MCF 10A (cell line): ENCODE results near the gene CALB2. TPM values are rescaled to one million over a fixed set of nuclear protein-coding genes. Genes with fewer than 3 reads are reported as not detected.

Experiments
- BruUV-seq: library from RNA; stranded (reverse); fragments of 400-500 nt; replicated peaks from 2 replicates; lab custom pipeline; 2021; lab: Mats Ljungman, UMichigan
- CTCF ChIA-PET: fragments of 300-600 bp; sonication (Branson Sonifier 250); formaldehyde crosslinking; extraction: SDS; loops from one replicate; lab custom pipeline; 2021; ENCODE audit warnings: antibody characterized with exemption, inconsistent platforms; lab: Yijun Ruan, JAX
- POLR2A ChIA-PET: fragments of 300-600, 350-650 bp; sonication (Branson Sonifier 250); formaldehyde crosslinking; extraction: SDS; loops from one replicate; lab custom pipeline; 2020; ENCODE audit warnings: antibody characterized with exemption, inconsistent platforms; lab: Yijun Ruan, JAX
- DNase-seq: peaks from one replicate; pipeline ENCODE4 v3.0.0-alpha.2; 2018; ENCODE audit not compliant: unreplicated experiment
- H3K27ac Mint-ChIP-seq: one replicate; pipeline ENCODE4 v1.8.0; 2022; ENCODE audit warnings: mild to moderate bottlenecking, low read depth, mixed read lengths; ENCODE audit not compliant: unreplicated experiment
- H3K27me3 Mint-ChIP-seq: one replicate; pipeline ENCODE4 v1.8.0; 2022; ENCODE audit warnings: mixed read lengths; ENCODE audit not compliant: insufficient read depth, unreplicated experiment
- H3K36me3 Mint-ChIP-seq: one replicate; pipeline ENCODE4 v1.8.0; 2022; ENCODE audit warnings: mild to moderate bottlenecking, moderate library complexity, mixed read lengths; ENCODE audit not compliant: insufficient read depth, unreplicated experiment
- H3K4me1 Mint-ChIP-seq: one replicate; pipeline ENCODE4 v1.8.0; 2022; ENCODE audit warnings: mixed read lengths; ENCODE audit not compliant: insufficient read depth, unreplicated experiment
- H3K4me3 Mint-ChIP-seq: one replicate; pipeline ENCODE4 v1.8.0; 2022; ENCODE audit warnings: mild to moderate bottlenecking, moderate library complexity, mixed read lengths; ENCODE audit not compliant: unreplicated experiment
- H3K9me3 Mint-ChIP-seq: one replicate; pipeline ENCODE4 v1.8.0; 2022; ENCODE audit warnings: mixed read lengths; ENCODE audit not compliant: unreplicated experiment
- CTCF ChIP-seq: fragments of 200-600 bp; IDR thresholded peaks from one replicate; pipeline ENCODE4 v1.8.0; 2022; ENCODE audit warnings: antibody characterized with exemption, mild to moderate bottlenecking; ENCODE audit not compliant: unreplicated experiment
- intact Hi-C: fragments of 100-400 bp; cut with micrococcal nuclease; formaldehyde crosslinking; loops from 2 replicates; pipeline ENCODE4 v1.14.1; 2022
- total RNA-seq: library from RNA; stranded (reverse); gene quantifications from 2 replicates; pipeline ENCODE4 v1.2.3, GENCODE V29; 2022

The CALB2 gene
- total RNA-seq, 1 experiment from 2014 or later, result 0.23 TPM

GRCh38 chr16:71387045-71387871 lies 28.7 kb downstream of the CALB2 start:
- no TSS peak for BruUV-seq
- Mint-ChIP-seq H3K4me1 (no peaks in the 10 kb centered on the region), H3K36me3 (no peaks in the 10 kb centered on the region), H3K4me3 (no peak overlapping the region), H3K9me3 (no peaks in the 10 kb centered on the region), H3K27me3 (no peaks in the 10 kb centered on the region), H3K27ac (no peak overlapping the region)
- TF ChIP-seq CTCF, result no peak
- POLR2A ChIA-PET, result no interaction called here
- DNase-seq, result no peak
- CTCF ChIA-PET, result interaction anchor here (0.6 to 1.3 kb wide), 6 partner anchors 15 to 764 kb away, joined by 3 to 5 read pairs (median 4); no protein-coding TSS in a partner anchor
- intact Hi-C loops, result no loop called here

DNA sequence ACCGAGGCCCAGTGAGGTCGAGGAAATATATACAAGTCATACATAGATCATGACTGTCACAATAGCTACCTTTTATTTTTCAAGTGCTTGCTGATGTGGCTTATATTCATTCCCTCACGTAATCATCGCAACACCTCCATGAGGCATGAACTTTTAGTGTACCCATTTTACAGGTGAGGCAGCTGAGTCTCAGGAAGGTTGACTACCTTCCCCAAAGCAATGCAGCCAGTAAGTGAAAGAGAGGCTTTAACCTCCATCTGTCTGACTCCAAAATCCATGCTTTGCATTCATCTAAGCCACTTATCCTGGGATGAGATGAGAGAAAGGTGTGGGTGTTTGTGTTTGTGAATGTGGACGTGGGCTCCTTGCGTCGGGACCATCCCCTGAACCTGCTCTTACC lies 30.8 kb downstream of the CALB2 start:
- DNase-seq, result no peak
- H3K36me3 Mint-ChIP-seq, result no peaks in the 10 kb centered on the region
- ChIA-PET POLR2A (no interaction called here), CTCF (no interaction called here)
- H3K27me3 Mint-ChIP-seq, result no peaks in the 10 kb centered on the region
- intact Hi-C loops, result no loop called here
- no peak overlapping the region for H3K4me3 Mint-ChIP-seq
- H3K9me3 Mint-ChIP-seq, result no peaks in the 10 kb centered on the region
- TF ChIP-seq CTCF, result no peak
- no peaks in the 10 kb centered on the region for H3K4me1 Mint-ChIP-seq
- H3K27ac Mint-ChIP-seq, result no peak overlapping the region
- no TSS peak for BruUV-seq

GRCh38 chr16:71396594-71396993 lies 38.1 kb downstream of the CALB2 start:
- Mint-ChIP-seq H3K27me3 (peaks cover 29% of the 10 kb centered on the region), H3K4me1 (no peaks in the 10 kb centered on the region), H3K27ac (no peak overlapping the region), H3K9me3 (no peaks in the 10 kb centered on the region), H3K36me3 (no peaks in the 10 kb centered on the region), H3K4me3 (no peak overlapping the region)
- no TSS peak for BruUV-seq
- intact Hi-C loops, result no loop called here
- TF ChIP-seq CTCF, result no peak
- DNase-seq, result no peak
- ChIA-PET POLR2A (interaction anchor here (0.7 kb wide), 1 partner anchor 326 kb away, joined by 4 read pairs; no protein-coding TSS in a partner anchor), CTCF (interaction anchor here (0.5 kb wide), 1 partner anchor 214 kb away, joined by 3 read pairs; no protein-coding TSS in a partner anchor)

GRCh38 chr16:71399801-71400563 lies 41.5 kb downstream of the CALB2 start:
- no peak for DNase-seq
- CTCF ChIA-PET, result interaction anchor here (0.8 to 2.3 kb wide), 4 partner anchors 13 to 211 kb away, joined by 3 to 10 read pairs (median 4); no protein-coding TSS in a partner anchor
- H3K9me3 Mint-ChIP-seq, result no peaks in the 10 kb centered on the region
- intact Hi-C loops, result no loop called here
- POLR2A ChIA-PET, result no interaction called here
- BruUV-seq, result no TSS peak
- no peak overlapping the region for H3K27ac Mint-ChIP-seq
- H3K4me1 Mint-ChIP-seq, result no peaks in the 10 kb centered on the region
- peaks cover 29% of the 10 kb centered on the region for H3K27me3 Mint-ChIP-seq
- no peak overlapping the region for H3K4me3 Mint-ChIP-seq
- TF ChIP-seq CTCF, result no peak
- no peaks in the 10 kb centered on the region for H3K36me3 Mint-ChIP-seq
